NCI-H524 (cell line): ENCODE measurements around the gene PRKAG2.
"Not testable (repeated sequence)": the region's sequence is repeated elsewhere in the genome, so short reads cannot be mapped to it uniquely, and the experiment has no call there.

Experiments
- DNase-seq, 2 experiments: peaks; one replicate each; lab custom pipeline; 2025; lab: John Stamatoyannopoulos, UW

PRKAG2 gene

GRCh38 chr7:151834271-151835035 is 42.5 kb downstream of the PRKAG2 start:
- DNase-seq, result no peak

GRCh38 chr7:151833691-151834090 is 43.2 kb downstream of the PRKAG2 start:
- peak; percentile 21 to 65 for DNase-seq

DNA sequence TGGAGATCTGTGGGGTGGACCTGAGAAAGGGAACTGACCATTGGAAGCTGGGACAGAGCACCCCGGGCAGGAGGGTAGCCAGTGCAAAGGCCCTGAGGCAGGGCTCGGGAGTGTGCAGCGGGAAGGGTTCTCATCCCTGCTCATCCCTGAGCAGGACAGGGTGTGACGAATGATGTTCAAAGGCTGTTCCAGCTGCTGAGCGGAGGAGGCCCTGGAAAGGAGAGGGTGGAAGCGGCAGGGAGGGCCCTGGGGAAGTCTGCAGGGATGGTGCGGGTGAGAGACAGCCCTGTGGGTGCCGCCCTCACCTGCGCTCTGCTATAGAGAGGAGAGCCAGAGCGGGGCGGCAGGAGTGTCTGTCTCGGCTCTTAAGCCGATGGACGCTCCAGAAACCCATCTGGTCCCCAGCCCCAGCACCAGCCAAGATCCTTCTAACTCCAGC is 43.7 kb downstream of the PRKAG2 start:
- peak in 1 of 2 experiments; percentile 65 for DNase-seq

GRCh38 chr7:151832656-151833055 is 44.3 kb downstream of the PRKAG2 start:
- no peak for DNase-seq

DNA sequence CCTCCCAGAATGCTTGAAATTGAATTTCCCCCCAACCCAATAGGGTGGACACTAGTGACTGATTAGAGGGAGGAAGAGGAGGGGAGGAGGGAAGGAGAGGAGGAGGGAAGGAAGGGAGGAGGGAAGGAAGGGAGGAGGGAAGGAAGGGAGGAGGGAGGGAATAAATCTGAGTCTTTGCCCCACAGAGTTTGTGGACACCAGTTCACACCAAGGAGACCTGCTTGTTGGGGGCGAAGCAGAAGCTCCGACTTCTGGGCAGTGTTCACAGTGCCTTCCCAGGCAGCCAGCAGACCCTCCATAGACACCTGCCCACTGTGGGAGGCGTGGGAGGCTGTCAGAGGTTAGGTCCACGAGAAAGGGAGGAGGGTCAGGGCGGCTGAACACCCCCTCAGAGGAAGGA is 44.8 kb downstream of the PRKAG2 start:
- DNase-seq, result no peak

- DNase-seq, result no peak
These were observed 45.3 kb downstream of the PRKAG2 start for GRCh38 chr7:151831606-151832005.

DNA sequence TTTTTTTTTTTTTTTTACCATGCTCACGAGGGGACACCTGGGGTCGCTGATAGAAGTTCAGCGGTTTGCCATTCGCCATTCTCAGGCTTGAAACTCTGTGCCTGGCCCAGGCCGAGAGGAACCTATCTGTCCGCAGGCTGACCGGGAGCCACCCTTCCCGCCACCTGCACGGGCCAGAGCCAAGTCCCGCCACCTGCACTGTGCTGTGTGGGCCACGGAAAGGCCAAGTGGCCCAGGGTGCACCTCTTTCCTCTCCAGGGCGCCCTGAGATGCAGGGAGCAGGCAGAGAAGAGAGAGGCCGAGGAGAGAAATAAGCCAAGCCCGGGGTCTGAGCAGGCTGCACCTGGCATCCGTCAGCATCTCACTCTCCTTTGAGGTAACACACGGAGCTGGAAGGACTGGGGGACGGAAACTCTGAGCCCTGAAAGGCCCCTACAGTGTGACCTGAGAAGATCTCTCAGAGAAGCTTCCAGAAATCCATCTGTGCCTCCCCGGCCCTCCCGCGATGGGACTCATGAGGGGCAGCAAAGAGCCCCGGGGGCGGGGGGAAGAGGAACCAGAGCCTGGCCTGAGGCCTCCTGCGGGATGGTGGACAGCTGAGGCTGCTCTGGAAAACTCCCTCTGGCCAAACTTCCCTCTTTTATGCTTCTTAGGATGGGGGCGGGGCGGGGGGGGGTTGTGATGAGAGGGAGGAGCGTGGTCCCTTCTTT is 46.6 kb downstream of the PRKAG2 start:
- no peak for DNase-seq

DNA sequence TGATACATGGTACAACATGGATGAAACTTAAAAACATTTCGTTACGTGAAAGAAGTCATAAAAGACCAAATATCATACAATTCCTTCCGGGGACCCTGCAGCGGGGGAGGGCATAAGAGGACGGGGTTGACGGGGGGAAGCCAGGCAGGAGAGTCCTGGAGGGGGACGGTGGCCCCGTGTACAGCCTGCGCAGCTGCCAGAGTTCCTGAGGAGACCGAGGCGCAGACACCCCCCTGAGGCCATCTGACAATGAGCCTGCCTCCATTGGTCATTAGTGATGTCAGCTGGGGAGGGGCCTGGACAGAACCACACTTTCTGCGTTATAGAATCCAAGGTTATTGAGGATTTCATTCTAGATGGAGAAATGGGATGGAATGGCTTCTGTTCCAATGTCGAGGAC is 47.2 kb downstream of the PRKAG2 start:
- DNase-seq, result no peak

DNA sequence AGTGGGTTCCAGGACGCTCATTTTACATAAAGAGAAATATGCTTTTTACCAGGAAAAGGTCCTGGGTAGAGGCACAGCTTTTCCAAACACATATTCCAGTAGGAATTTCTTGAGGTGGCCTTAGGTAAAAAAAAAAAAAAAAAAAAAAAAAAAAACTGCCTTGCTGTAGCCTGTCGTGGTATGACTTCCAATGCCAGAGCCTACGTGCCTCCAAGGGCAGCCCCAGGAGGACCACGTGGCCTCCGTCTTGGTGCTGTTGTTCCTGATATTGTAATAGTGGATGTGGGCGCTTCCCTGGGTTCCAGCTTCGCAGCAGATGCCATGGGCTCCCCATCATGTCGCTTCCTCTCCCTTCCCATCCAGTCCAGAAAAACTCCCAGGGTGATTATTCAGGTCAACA is 49.3 kb downstream of the PRKAG2 start:
- no peak for DNase-seq

DNA sequence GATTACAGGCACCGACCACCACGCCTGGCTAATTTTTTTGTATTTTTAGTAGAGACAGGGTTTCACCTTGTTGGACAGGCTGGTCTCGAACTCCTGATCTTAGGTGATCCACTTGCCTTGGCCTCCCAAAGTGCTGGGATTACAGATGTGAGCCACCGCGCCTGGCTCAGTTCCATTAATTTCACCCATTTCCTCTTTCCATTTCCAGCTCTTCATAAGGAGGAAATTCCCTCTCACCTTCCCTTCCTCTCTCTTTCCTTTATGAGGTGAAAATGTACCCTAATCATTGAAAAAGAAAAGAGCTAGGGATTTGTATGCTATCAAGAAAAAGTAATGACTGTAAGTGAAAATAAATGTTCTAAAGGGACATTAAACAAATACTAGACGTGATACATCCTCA is 50.6 kb downstream of the PRKAG2 start:
- DNase-seq, result not testable (repeated sequence)

DNA sequence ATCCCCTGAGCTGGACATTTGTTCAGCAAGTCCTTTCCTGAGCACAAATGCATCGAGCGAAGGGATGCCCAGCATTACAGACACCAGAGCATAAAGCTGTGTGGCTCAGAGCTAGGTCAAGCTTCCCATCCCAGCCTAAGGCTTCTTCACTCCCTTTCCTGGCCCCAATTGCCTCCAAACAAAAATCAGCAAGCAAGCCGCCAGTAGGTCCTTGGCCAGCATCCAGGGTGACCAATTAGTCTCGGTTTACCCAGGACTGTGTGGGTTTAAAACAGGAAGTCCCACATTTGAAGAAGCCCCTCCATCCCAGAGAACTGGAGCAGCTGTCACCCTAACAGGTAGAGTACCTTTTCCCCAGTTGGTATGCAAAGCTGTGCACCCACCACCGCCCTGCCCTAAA is 51.2 kb downstream of the PRKAG2 start:
- DNase-seq, result no peak

GRCh38 chr7:151824373-151824933 is 52.5 kb downstream of the PRKAG2 start:
- DNase-seq, result no peak

DNA sequence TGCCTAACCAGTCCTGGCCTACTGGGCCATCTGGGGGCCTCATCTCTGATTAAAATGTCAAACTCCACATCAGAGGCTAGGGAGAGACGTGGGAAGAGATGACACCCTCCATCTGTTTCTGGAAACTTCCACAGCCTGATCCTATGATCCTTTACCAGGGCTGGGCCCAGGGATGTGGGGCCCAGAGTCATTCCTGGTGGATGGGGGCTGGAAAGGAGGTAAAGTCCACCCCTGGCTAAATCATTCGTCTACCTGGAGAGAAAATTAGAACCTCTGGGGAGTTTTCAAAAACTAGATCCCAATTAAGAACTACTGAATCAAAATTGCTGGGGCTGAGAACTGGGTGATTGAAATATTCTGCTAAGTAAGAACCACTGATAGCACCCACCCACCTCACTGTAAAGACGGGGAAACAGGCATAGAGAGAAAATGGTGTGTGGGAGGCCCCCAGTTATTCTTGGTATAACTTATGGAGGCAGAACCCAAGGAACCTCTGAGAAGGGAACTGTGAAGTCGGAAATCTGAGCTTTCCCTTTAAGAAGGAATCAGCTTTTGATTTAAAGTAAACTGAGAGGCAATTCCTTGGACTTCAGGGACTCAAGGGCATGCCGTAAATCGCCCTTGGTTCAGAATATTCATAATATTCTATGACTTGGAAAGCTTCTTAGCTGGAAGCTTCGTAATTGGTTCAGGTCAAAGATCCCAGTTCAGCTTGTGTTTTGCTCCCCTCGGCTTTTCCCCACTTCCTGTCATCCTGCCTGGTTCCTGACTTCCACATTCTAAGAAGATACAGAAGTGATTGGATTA is 53.1 kb downstream of the PRKAG2 start:
- no peak for DNase-seq

GRCh38 chr7:151822541-151823181 is 54.3 kb downstream of the PRKAG2 start:
- DNase-seq, result no peak

GRCh38 chr7:151821806-151822540 is 54.9 kb downstream of the PRKAG2 start:
- no peak for DNase-seq

DNA sequence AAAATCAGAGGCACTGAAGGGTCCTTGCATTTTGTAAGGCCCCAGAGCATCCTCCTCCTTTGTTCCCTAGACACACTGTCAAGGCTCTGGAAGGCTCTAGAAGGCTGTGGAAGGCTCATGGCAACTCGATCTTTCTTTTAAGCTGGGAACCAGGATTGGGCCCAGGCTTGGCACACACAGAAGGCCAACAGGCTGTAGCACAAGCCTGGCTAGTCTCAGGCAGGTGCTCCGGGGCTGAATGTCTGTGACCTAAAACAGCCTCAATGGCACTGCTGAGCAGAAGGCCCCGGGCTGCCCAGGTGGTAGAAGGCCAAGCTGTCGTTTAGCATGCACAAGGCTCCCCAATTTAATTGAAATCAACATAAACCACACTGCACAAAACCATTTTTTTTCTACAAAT is 55.7 kb downstream of the PRKAG2 start:
- DNase-seq, result no peak

- DNase-seq, result no peak
These were observed 56.3 kb downstream of the PRKAG2 start for GRCh38 chr7:151820491-151821105.

DNA sequence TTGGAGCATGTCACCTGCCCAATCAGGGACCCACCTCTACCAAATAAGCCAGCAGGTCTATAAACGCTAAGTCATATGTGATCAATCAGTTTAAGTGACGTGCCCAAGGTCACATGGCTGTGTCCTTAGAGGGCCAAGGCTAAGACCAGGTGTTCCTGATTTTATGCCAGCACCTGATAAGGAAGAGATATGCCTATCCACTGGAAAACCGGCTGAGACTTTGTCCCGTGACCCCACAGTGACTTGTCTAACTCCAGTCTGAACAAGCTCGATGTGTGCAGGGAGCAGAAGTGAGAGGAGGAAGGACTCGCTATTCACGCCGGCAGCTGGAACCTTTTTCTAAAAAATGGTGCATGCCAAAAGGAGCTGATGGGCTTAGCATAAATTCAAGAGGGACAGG is 57.0 kb downstream of the PRKAG2 start:
- peak; percentile 3 to 38 for DNase-seq

- peak in 1 of 2 experiments; percentile 25 for DNase-seq
These were observed 58.0 kb downstream of the PRKAG2 start for GRCh38 chr7:151818674-151819519.
